ENCODE results near the gene CXCL8. TPM values are rescaled to one million over a fixed set of nuclear protein-coding genes. Genes with fewer than 3 reads are reported as not detected.
A peak's percentile ranks its signal among the peaks of the same experiment; 100 is the strongest.

Gene CXCL8
- total and polyA plus RNA-seq, 9 of the 15 experiments (the other 6 are each of a cell fraction or from before 2014, with no cell fraction given) = 1.6 to 7.7 (median 3.3) TPM

- Histone ChIP-seq H4K20me1 (replicated peaks; ENCODE audit: control insufficient read depth, insufficient read depth, low read length) (no peaks in the 10 kb centered on the region), H3K36me3 (ENCODE audit: control insufficient read depth, insufficient read depth, low read length) (no peaks in the 10 kb centered on the region), H3K27ac (ENCODE audit: extremely low read depth, low read depth, low read length) (no peak overlapping the region), H3K4me1 (replicated peaks in 1 of 2; ENCODE audit: control insufficient read depth in 2 of 2, insufficient read depth in 2 of 2, low read length in 2 of 2) (peaks cover 0 to 5% of the 10 kb centered on the region in 2 experiments; a peak in 2 of 5 replicates), H3K4me3 (no peak overlapping the region), H3K9me3 (replicated peaks; ENCODE audit: control insufficient read depth, insufficient read depth, low read depth, low read length) (no peaks in the 10 kb centered on the region), H3K4me2 (ENCODE audit: insufficient read depth, low read length) (peak overlapping the region; percentile 34), H3K9ac (ENCODE audit: insufficient read depth in 1 of 2, low read depth in 2 of 2, low read length in 2 of 2) (no peak overlapping the region), H3K27me3 (ENCODE audit: control insufficient read depth in 2 of 2, insufficient read depth in 2 of 2, low read length in 2 of 2) (no peaks in the 10 kb centered on the region), H3K79me2 (ENCODE audit: control insufficient read depth, insufficient read depth, low read length) (no peaks in the 10 kb centered on the region), H3K9me1 (ENCODE audit: control insufficient read depth, insufficient read depth, low read length) (no peaks in the 10 kb centered on the region), H2AFZ (ENCODE audit: low read depth, low read length) (peak overlapping the region; percentile 68)
- ChIA-PET CTCF (ENCODE audit: low intra/inter-chr PET ratio) (no interaction called here), POLR2A (interaction anchor here (1.5 to 2.4 kb wide), 3 partner anchors 9 to 14 kb away, joined by 4 to 8 read pairs (median 5); no protein-coding TSS in a partner anchor)
- no TSS peak for BruUV-seq (replicated peaks)
- intact Hi-C loops (cut with micrococcal nuclease) (no loop called here), in situ Hi-C loops (cut with MboI) (no loop called here)
- FAIRE-seq (no peak), DNase-seq (ENCODE audit: extremely low read depth in 1 of 4, low spot score in 3 of 4) (no peak), ATAC-seq (no peak; the same call in 2 of the 3 replicates)
- WGBS (ENCODE audit: insufficient coverage, low coverage, missing lambda C conversion rate) = 29% methylated on average over 7 of the region's 7 CpGs
- TF ChIP-seq CBX1 (IDR thresholded peaks at IDR 0.05; ENCODE audit: low read depth) (no peak), ARID1B (IDR thresholded peaks at IDR 0.05) (0 out of 2 replicates have a peak, but pooled peaks have one; percentile 6), CBFA2T2 (conservative IDR thresholded peaks at IDR 0.05) (no peak), SPI1 (IDR thresholded peaks at IDR 0.05; ENCODE audit: borderline replicate concordance, low read depth, low read length) (peak; percentile 66; the same call in 1 of the 2 replicates), ESRRA (IDR thresholded peaks at IDR 0.05; ENCODE audit: borderline replicate concordance, low read depth) (0 out of 2 replicates have a peak, but pooled peaks have one; percentile 22), CBFA2T3 (IDR thresholded peaks at IDR 0.05) (peak; percentile 12; the same call in 1 of the 2 replicates)
These were observed 22.0 kb downstream of the CXCL8 start for GRCh38 chr4:73762409-73762808.

DNA sequence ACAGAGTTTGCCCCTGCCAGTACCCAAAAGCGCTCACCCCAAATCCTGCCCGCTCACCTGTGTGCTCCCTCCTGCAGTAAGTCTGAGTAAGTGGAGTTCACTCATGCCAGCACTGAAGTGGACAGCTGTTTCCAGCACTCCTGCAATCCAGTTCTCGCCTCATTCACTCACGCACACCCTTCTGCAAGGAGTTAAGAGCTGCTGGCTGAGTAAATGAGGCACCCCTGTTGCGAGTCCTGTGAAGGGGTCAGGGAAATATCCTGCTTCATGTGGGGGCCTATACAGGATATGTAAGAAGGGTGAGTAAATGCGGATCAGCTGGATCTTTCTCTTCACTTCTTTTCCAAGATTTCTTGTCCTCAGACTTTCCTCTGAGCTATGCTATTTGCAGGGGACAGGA, 23.5 kb downstream of the CXCL8 start:
- Histone ChIP-seq H3K4me1 (replicated peaks in 1 of 2; ENCODE audit: control insufficient read depth in 2 of 2, insufficient read depth in 2 of 2, low read length in 2 of 2) (peaks cover 0 to 5% of the 10 kb centered on the region in 2 experiments; a peak in 2 of 5 replicates), H3K9me3 (replicated peaks; ENCODE audit: control insufficient read depth, insufficient read depth, low read depth, low read length) (no peaks in the 10 kb centered on the region), H3K4me3 (no peak overlapping the region), H3K9ac (ENCODE audit: insufficient read depth in 1 of 2, low read depth in 2 of 2, low read length in 2 of 2) (no peak overlapping the region), H3K4me2 (ENCODE audit: insufficient read depth, low read length) (no peak overlapping the region), H2AFZ (ENCODE audit: low read depth, low read length) (no peak overlapping the region), H3K27ac (ENCODE audit: extremely low read depth, low read depth, low read length) (no peak overlapping the region), H3K36me3 (ENCODE audit: control insufficient read depth, insufficient read depth, low read length) (no peaks in the 10 kb centered on the region), H3K9me1 (ENCODE audit: control insufficient read depth, insufficient read depth, low read length) (no peaks in the 10 kb centered on the region), H4K20me1 (replicated peaks; ENCODE audit: control insufficient read depth, insufficient read depth, low read length) (no peaks in the 10 kb centered on the region), H3K79me2 (ENCODE audit: control insufficient read depth, insufficient read depth, low read length) (no peaks in the 10 kb centered on the region), H3K27me3 (ENCODE audit: control insufficient read depth in 2 of 2, insufficient read depth in 2 of 2, low read length in 2 of 2) (no peaks in the 10 kb centered on the region)
- no TSS peak for BruUV-seq (replicated peaks)
- intact Hi-C loops (cut with micrococcal nuclease) (no loop called here), in situ Hi-C loops (cut with MboI) (no loop called here)
- POLR2A ChIA-PET = interaction anchor here (1.7 to 2.4 kb wide), 2 partner anchors 8 to 14 kb away, joined by 5 to 8 read pairs; no protein-coding TSS in a partner anchor
- ATAC-seq = no peak
- CTCF ChIA-PET (ENCODE audit: low intra/inter-chr PET ratio) = no interaction called here
- WGBS (ENCODE audit: insufficient coverage, low coverage, missing lambda C conversion rate) = 77% methylated on average over 6 of the region's 6 CpGs
- FAIRE-seq = no peak
- no peak for DNase-seq (ENCODE audit: extremely low read depth in 1 of 4, low spot score in 3 of 4)
- TF ChIP-seq PURB (CRISPR knock-in tag; IDR thresholded peaks at IDR 0.05; ENCODE audit: low read depth) (no peak), POU5F1 (IDR thresholded peaks at IDR 0.05; ENCODE audit: borderline replicate concordance, low read depth, low read length, partially characterized antibody) (no peak), ZNF175 (CRISPR knock-in tag; IDR thresholded peaks at IDR 0.05; ENCODE audit: low read depth) (no peak), CHCHD3 (CRISPR knock-in tag; IDR thresholded peaks at IDR 0.05) (no peak)
- TF ChIP-seq, protein P1, sequence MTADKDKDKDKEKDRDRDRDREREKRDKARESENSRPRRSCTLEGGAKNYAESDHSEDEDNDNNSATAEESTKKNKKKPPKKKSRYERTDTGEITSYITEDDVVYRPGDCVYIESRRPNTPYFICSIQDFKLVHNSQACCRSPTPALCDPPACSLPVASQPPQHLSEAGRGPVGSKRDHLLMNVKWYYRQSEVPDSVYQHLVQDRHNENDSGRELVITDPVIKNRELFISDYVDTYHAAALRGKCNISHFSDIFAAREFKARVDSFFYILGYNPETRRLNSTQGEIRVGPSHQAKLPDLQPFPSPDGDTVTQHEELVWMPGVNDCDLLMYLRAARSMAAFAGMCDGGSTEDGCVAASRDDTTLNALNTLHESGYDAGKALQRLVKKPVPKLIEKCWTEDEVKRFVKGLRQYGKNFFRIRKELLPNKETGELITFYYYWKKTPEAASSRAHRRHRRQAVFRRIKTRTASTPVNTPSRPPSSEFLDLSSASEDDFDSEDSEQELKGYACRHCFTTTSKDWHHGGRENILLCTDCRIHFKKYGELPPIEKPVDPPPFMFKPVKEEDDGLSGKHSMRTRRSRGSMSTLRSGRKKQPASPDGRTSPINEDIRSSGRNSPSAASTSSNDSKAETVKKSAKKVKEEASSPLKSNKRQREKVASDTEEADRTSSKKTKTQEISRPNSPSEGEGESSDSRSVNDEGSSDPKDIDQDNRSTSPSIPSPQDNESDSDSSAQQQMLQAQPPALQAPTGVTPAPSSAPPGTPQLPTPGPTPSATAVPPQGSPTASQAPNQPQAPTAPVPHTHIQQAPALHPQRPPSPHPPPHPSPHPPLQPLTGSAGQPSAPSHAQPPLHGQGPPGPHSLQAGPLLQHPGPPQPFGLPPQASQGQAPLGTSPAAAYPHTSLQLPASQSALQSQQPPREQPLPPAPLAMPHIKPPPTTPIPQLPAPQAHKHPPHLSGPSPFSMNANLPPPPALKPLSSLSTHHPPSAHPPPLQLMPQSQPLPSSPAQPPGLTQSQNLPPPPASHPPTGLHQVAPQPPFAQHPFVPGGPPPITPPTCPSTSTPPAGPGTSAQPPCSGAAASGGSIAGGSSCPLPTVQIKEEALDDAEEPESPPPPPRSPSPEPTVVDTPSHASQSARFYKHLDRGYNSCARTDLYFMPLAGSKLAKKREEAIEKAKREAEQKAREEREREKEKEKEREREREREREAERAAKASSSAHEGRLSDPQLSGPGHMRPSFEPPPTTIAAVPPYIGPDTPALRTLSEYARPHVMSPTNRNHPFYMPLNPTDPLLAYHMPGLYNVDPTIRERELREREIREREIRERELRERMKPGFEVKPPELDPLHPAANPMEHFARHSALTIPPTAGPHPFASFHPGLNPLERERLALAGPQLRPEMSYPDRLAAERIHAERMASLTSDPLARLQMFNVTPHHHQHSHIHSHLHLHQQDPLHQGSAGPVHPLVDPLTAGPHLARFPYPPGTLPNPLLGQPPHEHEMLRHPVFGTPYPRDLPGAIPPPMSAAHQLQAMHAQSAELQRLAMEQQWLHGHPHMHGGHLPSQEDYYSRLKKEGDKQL (CRISPR knock-in tag; IDR thresholded peaks at IDR 0.05; ENCODE audit: borderline replicate concordance) = no peak
